ENCODE measurements around the gene PDZK1. TPM values are rescaled to one million over a fixed set of nuclear protein-coding genes. Genes with fewer than 3 reads are reported as not detected.

The PDZK1 gene
- total and polyA plus RNA-seq, 2 of the 8 experiments (the other 6 are each of a cell fraction or from before 2014, with no cell fraction given), result 0.17 TPM; not detected in 1

DNA sequence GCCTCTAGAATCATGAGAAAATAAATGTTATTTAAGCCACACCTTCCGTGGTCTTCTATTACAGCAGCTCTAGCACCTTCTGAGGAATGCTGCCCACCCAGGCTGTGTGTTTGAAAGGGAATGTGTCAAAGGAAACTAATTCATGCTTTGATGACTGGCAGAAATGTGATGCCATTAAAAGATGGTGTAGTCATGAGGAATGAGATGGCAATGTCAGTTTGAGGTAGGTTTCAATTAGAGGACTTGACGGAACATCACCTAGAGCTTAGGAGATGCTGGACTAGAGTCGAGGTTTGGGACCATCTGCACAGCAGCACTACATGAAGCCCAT is 10.6 kb downstream of the PDZK1 start:
- Histone ChIP-seq H4K8ac (ENCODE audit: extremely low read depth, insufficient read depth, low read length) (no peak overlapping the region), H3K14ac (ENCODE audit: insufficient read length) (no peak overlapping the region), H2AK5ac (ENCODE audit: low read depth, low read length) (no peak overlapping the region), H3K56ac (replicated peaks; ENCODE audit: insufficient read length, low read depth, low read length) (no peak overlapping the region), H3K4me3 (ENCODE audit: extremely low read depth in 1 of 4, insufficient read depth in 2 of 4, low read depth in 3 of 4, low read length in 4 of 4) (no peak overlapping the region), H3K23ac (ENCODE audit: insufficient read length) (no peak overlapping the region), H2BK15ac (ENCODE audit: low read length) (no peak overlapping the region), H4K5ac (ENCODE audit: insufficient read length, low read depth, low read length) (no peak overlapping the region), H4K91ac (replicated peaks; ENCODE audit: insufficient read length, low read length) (no peak overlapping the region), H3K27ac (ENCODE audit: low read depth, low read length) (no peak overlapping the region), H3K4me2 (ENCODE audit: insufficient read depth in 1 of 2, low read depth in 2 of 2, low read length in 2 of 2) (no peak overlapping the region), H3K4ac (replicated peaks; ENCODE audit: insufficient read length, low read depth, low read length) (no peak overlapping the region), H3K36me3 (ENCODE audit: control insufficient read depth in 2 of 4, insufficient read depth in 4 of 4, low read length in 3 of 4) (no peaks in the 10 kb centered on the region), H2BK5ac (ENCODE audit: low read depth, low read length) (no peak overlapping the region), H4K20me1 (replicated peaks in 1 of 2; ENCODE audit: control insufficient read depth in 1 of 2, insufficient read depth in 2 of 2, low read length in 2 of 2) (no peaks in the 10 kb centered on the region), H3K9me3 (ENCODE audit: insufficient read depth in 2 of 2, low read depth in 1 of 2, low read length in 1 of 2) (no peaks in the 10 kb centered on the region), H2BK20ac (ENCODE audit: low read length) (no peak overlapping the region), H2BK120ac (replicated peaks; ENCODE audit: low read depth, low read length) (no peak overlapping the region), H3K9ac (replicated peaks in 1 of 4; ENCODE audit: extremely low read depth in 1 of 4, low read depth in 3 of 4, low read length in 3 of 4) (no peak overlapping the region), H3K18ac (ENCODE audit: extremely low read depth, low read length) (no peak overlapping the region), H3K79me1 (ENCODE audit: low read depth, low read length) (no peaks in the 10 kb centered on the region), H2AFZ (ENCODE audit: low read length) (no peak overlapping the region), H2BK12ac (ENCODE audit: low read depth, low read length) (no peak overlapping the region), H3K79me2 (ENCODE audit: control insufficient read depth in 1 of 2, insufficient read depth in 2 of 2, low read length in 2 of 2) (no peaks in the 10 kb centered on the region), H3K27me3 (replicated peaks in 1 of 4; ENCODE audit: control insufficient read depth in 3 of 4, extremely low read depth in 1 of 4, insufficient read depth in 3 of 4, low read length in 3 of 4) (peaks cover 0 to 2% (median 0%) of the 10 kb centered on the region in 4 experiments; a peak in 1 of 7 replicates), H3K23me2 (ENCODE audit: low read depth, low read length) (no peaks in the 10 kb centered on the region), H3K4me1 (replicated peaks in 1 of 4; ENCODE audit: control insufficient read depth in 3 of 4, insufficient read depth in 4 of 4, low read length in 3 of 4) (no peaks in the 10 kb centered on the region)
- CTCF ChIA-PET (ENCODE audit: partially characterized antibody), result no interaction called here
- FAIRE-seq (no peak), DNase-seq (ENCODE audit: low read depth in 1 of 2, low spot score in 2 of 2) (no peak)
- TF ChIP-seq RAD21 (IDR thresholded peaks at IDR 0.05 in 1 of 2, conservative IDR thresholded peaks at IDR 0.05 in 1 of 2; ENCODE audit: low read depth in 2 of 2, low read length in 2 of 2) (no peak), SP1 (IDR thresholded peaks at IDR 0.05; ENCODE audit: low read depth, low read length) (no peak), RNF2 (IDR thresholded peaks at IDR 0.05; ENCODE audit: borderline replicate concordance, low read depth, low read length, missing control alignments, poor library complexity, severe bottlenecking) (no peak), ATF2 (IDR thresholded peaks at IDR 0.05; ENCODE audit: low read length) (no peak), BRCA1 (IDR thresholded peaks at IDR 0.05; ENCODE audit: low read depth, low read length) (no peak), ATF3 (IDR thresholded peaks at IDR 0.05; ENCODE audit: insufficient read depth, low read depth, low read length) (no peak), TAF1 (IDR thresholded peaks at IDR 0.05; ENCODE audit: low read depth, low read length) (no peak), ASH2L (IDR thresholded peaks at IDR 0.05; ENCODE audit: low read length) (no peak), KDM4A (IDR thresholded peaks at IDR 0.05; ENCODE audit: low read depth, low read length, severe bottlenecking) (no peak)
- POLR2A ChIA-PET (ENCODE audit: partially characterized antibody), result no interaction called here
- 86% methylated on average over 3 of the region's 3 CpGs; no CpG with 5 or more reads in 1 of the 2 experiments for WGBS, 2 experiments (ENCODE audit: extremely low coverage in 1 of 2, insufficient coverage in 1 of 2, insufficient read length in 1 of 2, insufficient replicate concordance in 2 of 2, low coverage in 1 of 2, low lambda C conversion rate in 2 of 2, missing lambda C conversion rate in 1 of 2)
